Effector CD4-positive, alpha-beta T cell (primary cell): ENCODE results near the gene COL4A6.
"Not testable (repeated sequence)": the region's sequence is repeated elsewhere in the genome, so short reads cannot be mapped to it uniquely, and the experiment has no call there.

ENCODE experiments used
- DNase-seq: peaks from one replicate; pipeline ENCODE4 v3.0.0-alpha.2; 2020

The COL4A6 gene

GRCh38 chrX:108399418-108400165 lies 38.6 kb downstream of the COL4A6 start:
- no peak for DNase-seq

GRCh38 chrX:108397627-108398391 lies 40.4 kb downstream of the COL4A6 start:
- no peak for DNase-seq

GRCh38 chrX:108396986-108397385 lies 41.2 kb downstream of the COL4A6 start:
- no peak for DNase-seq

- DNase-seq: no peak
Observed at GRCh38 chrX:108396188-108396891, 41.9 kb downstream of the COL4A6 start.

- DNase-seq: not testable (repeated sequence)
Observed at GRCh38 chrX:108390976-108391717, 47.1 kb downstream of the COL4A6 start.

GRCh38 chrX:108384783-108385182 lies 53.4 kb downstream of the COL4A6 start:
- no peak for DNase-seq

GRCh38 chrX:108380222-108380621 lies 58.0 kb downstream of the COL4A6 start:
- DNase-seq: no peak

- DNase-seq: not testable (repeated sequence)
Observed at GRCh38 chrX:108376821-108377220, 61.4 kb downstream of the COL4A6 start.

- not testable (repeated sequence) for DNase-seq
Observed at GRCh38 chrX:108375591-108375990, 62.6 kb downstream of the COL4A6 start.

- no peak for DNase-seq
Observed at GRCh38 chrX:108366644-108367406, 71.4 kb downstream of the COL4A6 start.

- DNase-seq: no peak
Observed at GRCh38 chrX:108362026-108362425, 76.2 kb downstream of the COL4A6 start.

GRCh38 chrX:108361316-108361715 lies 76.9 kb downstream of the COL4A6 start:
- DNase-seq: no peak

- no peak for DNase-seq
Observed at GRCh38 chrX:108359806-108360602, 78.2 kb downstream of the COL4A6 start.

GRCh38 chrX:108353452-108353851 lies 84.8 kb downstream of the COL4A6 start:
- no peak for DNase-seq

- DNase-seq: no peak
Observed at GRCh38 chrX:108349210-108349609, 89.0 kb downstream of the COL4A6 start.

- DNase-seq: no peak
Observed at GRCh38 chrX:108348525-108348924, 89.7 kb downstream of the COL4A6 start.

- no peak for DNase-seq
Observed at GRCh38 chrX:108347800-108348199, 90.4 kb downstream of the COL4A6 start.

GRCh38 chrX:108344216-108344615 lies 94.0 kb downstream of the COL4A6 start:
- DNase-seq: no peak

- no peak for DNase-seq
Observed at GRCh38 chrX:108341947-108342346, 96.3 kb downstream of the COL4A6 start.

- DNase-seq: no peak
Observed at GRCh38 chrX:108332281-108332680, 105.9 kb downstream of the COL4A6 start.
